Natural killer cell treated with Interleukin-12 subunit alpha and Interleukin-12 subunit beta and Interleukin-15 and Interleukin-18, amount 100 ng/mL, for 72 hours (primary cell): ENCODE data around the gene DNAH2. TPM values are rescaled to one million over a fixed set of nuclear protein-coding genes. Genes with fewer than 3 reads are reported as not detected.
"Not testable (repeated sequence)": the region's sequence is repeated elsewhere in the genome, so short reads cannot be mapped to it uniquely, and the experiment has no call there.

Experiments used
- ATAC-seq, 2 donors: fragments of 150-1000 bp; cut with Tn5 transposase in 1 of 2; sonication (Bioruptor Pico), chemical (Tn5 transposase) in 1 of 2; 2 replicates each; pipeline ENCODE4 v1.10.0; 2021
- DNase-seq: peaks from one replicate; pipeline ENCODE4 v3.0.0; 2022; ENCODE audit warnings: low spot score
- H3K27ac Mint-ChIP-seq, 2 donors: 1 replicate in 1 of 2; 2 replicates in 1 of 2; pipeline ENCODE4 v1.8.0; 2022; ENCODE audit warnings: mixed read lengths in 2 of 2, mild to moderate bottlenecking in 1 of 2, moderate library complexity in 1 of 2
- H3K27me3 Mint-ChIP-seq, 2 donors: 1 replicate in 1 of 2; 2 replicates in 1 of 2; pipeline ENCODE4 v1.8.0; 2022; ENCODE audit warnings: mixed read lengths in 2 of 2
- H3K36me3 Mint-ChIP-seq: one replicate; pipeline ENCODE4 v1.8.0; 2022; ENCODE audit warnings: mixed read lengths
- H3K4me1 Mint-ChIP-seq, 2 donors: 1 replicate in 1 of 2; 2 replicates in 1 of 2; pipeline ENCODE4 v1.8.0; 2022; ENCODE audit warnings: low read depth in 2 of 2, mixed read lengths in 2 of 2, mild to moderate bottlenecking in 1 of 2
- H3K4me3 Mint-ChIP-seq: one replicate; pipeline ENCODE4 v1.8.0; 2022; ENCODE audit warnings: mixed read lengths
- H3K9me3 Mint-ChIP-seq: 2 replicates; pipeline ENCODE4 v1.8.0; 2022; ENCODE audit warnings: mixed read lengths
- total RNA-seq, 2 donors: library from RNA; stranded (reverse); gene quantifications; one replicate each; pipeline ENCODE4 v1.2.3, GENCODE V29; 2022

The DNAH2 gene
- total RNA-seq, 2 donors from 2014 or later, result 0.10 TPM; not detected in 1

DNA sequence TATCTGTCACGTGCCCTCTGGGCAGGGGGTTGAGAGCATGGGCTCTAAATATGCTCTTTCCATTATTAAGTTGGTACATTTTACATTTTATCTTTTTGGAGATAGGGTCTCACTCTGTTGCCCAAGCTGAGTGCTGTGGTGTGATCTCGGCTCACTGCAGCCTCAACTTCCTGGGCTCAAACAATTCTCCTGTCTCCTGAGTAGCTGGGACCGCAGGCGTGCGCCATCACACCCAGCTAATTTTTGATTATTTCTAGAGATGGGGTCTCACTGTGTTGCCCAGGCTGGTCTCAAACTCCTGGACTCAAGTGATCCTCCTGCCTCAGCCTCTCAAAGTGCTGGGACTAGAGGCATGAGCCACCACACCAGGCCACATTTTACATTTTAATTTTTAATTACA, 72.6 kb downstream of the DNAH2 start:
- Mint-ChIP-seq H3K36me3 (no peaks in the 10 kb centered on the region), H3K4me3 (no peak overlapping the region), H3K27ac (no peak overlapping the region), H3K4me1 (no peaks in the 10 kb centered on the region), H3K27me3 (peaks cover 0 to 6% of the 10 kb centered on the region in 2 donors), H3K9me3 (no peaks in the 10 kb centered on the region)
- no peak for DNase-seq
- no peak for ATAC-seq

DNA sequence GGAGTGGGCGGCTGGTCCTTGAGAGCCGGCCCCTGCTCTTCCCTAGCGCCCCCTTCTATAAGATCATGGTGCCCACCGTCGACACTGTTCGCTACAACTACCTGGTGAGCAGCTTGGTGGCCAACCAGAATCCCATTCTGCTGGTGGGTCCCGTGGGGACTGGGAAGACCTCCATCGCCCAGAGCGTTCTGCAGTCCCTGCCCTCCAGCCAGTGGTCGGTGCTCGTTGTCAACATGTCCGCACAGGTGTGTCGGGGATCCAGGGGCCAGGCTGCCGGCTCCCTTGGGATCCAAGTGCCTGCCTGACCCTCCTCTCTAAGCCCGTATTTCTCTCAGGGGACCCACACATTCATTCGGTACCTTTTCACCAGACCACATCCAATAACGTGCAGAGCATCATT, 75.1 kb downstream of the DNAH2 start:
- H3K4me1 Mint-ChIP-seq, result no peaks in the 10 kb centered on the region
- H3K36me3 Mint-ChIP-seq, result no peaks in the 10 kb centered on the region
- no peaks in the 10 kb centered on the region for H3K9me3 Mint-ChIP-seq
- ATAC-seq (no peak), DNase-seq (no peak)
- no peaks in the 10 kb centered on the region for H3K27me3 Mint-ChIP-seq
- no peak overlapping the region for H3K4me3 Mint-ChIP-seq
- no peak overlapping the region for H3K27ac Mint-ChIP-seq

- DNase-seq (no peak), ATAC-seq (no peak)
- no peak overlapping the region for H3K27ac Mint-ChIP-seq
- no peaks in the 10 kb centered on the region for H3K4me1 Mint-ChIP-seq
- H3K9me3 Mint-ChIP-seq, result no peaks in the 10 kb centered on the region
- no peaks in the 10 kb centered on the region for H3K36me3 Mint-ChIP-seq
- H3K27me3 Mint-ChIP-seq, result no peaks in the 10 kb centered on the region
- H3K4me3 Mint-ChIP-seq, result no peak overlapping the region
Measured at GRCh38 chr17:7794075-7794663, 76.6 kb downstream of the DNAH2 start.

DNA sequence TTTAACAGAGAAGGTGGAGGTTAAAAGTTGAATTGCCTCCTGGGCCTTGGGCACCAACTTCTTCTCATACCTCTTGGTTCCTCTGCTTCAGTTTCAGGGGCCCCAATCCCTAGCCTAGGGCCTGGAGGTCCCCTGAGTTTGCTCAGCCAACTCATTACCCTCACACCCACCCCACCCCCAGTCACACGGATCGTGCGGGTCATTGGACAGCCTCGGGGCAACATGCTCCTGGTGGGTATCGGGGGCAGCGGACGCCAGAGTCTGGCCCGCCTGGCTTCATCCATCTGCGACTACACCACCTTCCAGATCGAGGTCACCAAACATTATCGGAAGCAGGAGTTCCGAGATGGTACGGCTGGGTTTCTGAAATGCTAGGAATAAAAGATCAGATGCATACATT, 80.4 kb downstream of the DNAH2 start:
- ATAC-seq (no peak), DNase-seq (no peak)
- no peak overlapping the region for H3K4me3 Mint-ChIP-seq
- no peak overlapping the region for H3K27ac Mint-ChIP-seq
- H3K4me1 Mint-ChIP-seq, result no peaks in the 10 kb centered on the region
- H3K9me3 Mint-ChIP-seq, result no peaks in the 10 kb centered on the region
- H3K27me3 Mint-ChIP-seq, result no peaks in the 10 kb centered on the region
- no peaks in the 10 kb centered on the region for H3K36me3 Mint-ChIP-seq

DNA sequence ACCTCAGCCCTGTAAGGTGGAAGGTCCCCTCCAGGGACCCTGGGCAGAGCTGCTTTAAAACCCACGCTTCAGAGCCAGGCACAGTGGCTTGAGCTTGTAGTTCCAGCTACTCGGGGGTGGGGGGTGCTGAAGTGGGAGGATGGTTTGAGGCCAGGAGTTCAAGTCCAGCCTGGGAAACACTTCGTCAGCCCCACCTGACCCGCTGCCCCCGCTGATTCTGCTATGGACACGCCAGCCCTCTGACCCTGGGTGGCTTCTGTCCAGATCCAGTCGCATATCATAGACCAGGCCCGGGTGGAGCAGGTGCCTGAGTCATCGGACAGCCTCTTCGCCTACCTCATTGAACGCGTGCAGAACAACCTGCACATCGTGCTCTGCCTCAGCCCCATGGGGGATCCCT, 81.3 kb downstream of the DNAH2 start:
- no peak for DNase-seq
- Mint-ChIP-seq H3K4me1 (peaks cover 0 to under 1% of the 10 kb centered on the region in 2 donors), H3K9me3 (no peaks in the 10 kb centered on the region), H3K27ac (no peak overlapping the region), H3K36me3 (no peaks in the 10 kb centered on the region), H3K4me3 (no peak overlapping the region), H3K27me3 (peaks cover 0 to 2% of the 10 kb centered on the region in 2 donors)
- peak in 1 of 2 donors; percentile 40 for ATAC-seq

- DNase-seq (no peak), ATAC-seq (no peak)
- Mint-ChIP-seq H3K4me1 (peaks cover 0 to 4% of the 10 kb centered on the region in 2 donors), H3K36me3 (no peaks in the 10 kb centered on the region), H3K9me3 (no peaks in the 10 kb centered on the region), H3K4me3 (no peak overlapping the region), H3K27me3 (peaks cover under 1 to 15% of the 10 kb centered on the region in 2 donors), H3K27ac (no peak overlapping the region)
Measured at GRCh38 chr17:7803981-7804380, 86.4 kb downstream of the DNAH2 start.

GRCh38 chr17:7806587-7806986, 89.0 kb downstream of the DNAH2 start:
- Mint-ChIP-seq H3K27ac (no peak overlapping the region), H3K4me3 (no peak overlapping the region)

GRCh38 chr17:7807206-7807605, 89.7 kb downstream of the DNAH2 start:
- ATAC-seq (peak in 1 of 2 donors; percentile 44), DNase-seq (no peak)
- no peak overlapping the region for H3K27ac Mint-ChIP-seq
- H3K9me3 Mint-ChIP-seq, result no peaks in the 10 kb centered on the region
- H3K27me3 Mint-ChIP-seq, result peaks cover 8 to 19% of the 10 kb centered on the region in 2 donors
- H3K36me3 Mint-ChIP-seq, result no peaks in the 10 kb centered on the region
- peaks cover 0 to 4% of the 10 kb centered on the region in 2 donors for H3K4me1 Mint-ChIP-seq
- H3K4me3 Mint-ChIP-seq, result no peak overlapping the region

More at GRCh38 chr17:7806587-7806986, 89.0 kb downstream of the DNAH2 start:
- no peaks in the 10 kb centered on the region for H3K36me3 Mint-ChIP-seq
- no peaks in the 10 kb centered on the region for H3K9me3 Mint-ChIP-seq
- DNase-seq (no peak), ATAC-seq (no peak)
- peaks cover 8 to 19% of the 10 kb centered on the region in 2 donors for H3K27me3 Mint-ChIP-seq
- peaks cover 0 to 4% of the 10 kb centered on the region in 2 donors for H3K4me1 Mint-ChIP-seq

DNA sequence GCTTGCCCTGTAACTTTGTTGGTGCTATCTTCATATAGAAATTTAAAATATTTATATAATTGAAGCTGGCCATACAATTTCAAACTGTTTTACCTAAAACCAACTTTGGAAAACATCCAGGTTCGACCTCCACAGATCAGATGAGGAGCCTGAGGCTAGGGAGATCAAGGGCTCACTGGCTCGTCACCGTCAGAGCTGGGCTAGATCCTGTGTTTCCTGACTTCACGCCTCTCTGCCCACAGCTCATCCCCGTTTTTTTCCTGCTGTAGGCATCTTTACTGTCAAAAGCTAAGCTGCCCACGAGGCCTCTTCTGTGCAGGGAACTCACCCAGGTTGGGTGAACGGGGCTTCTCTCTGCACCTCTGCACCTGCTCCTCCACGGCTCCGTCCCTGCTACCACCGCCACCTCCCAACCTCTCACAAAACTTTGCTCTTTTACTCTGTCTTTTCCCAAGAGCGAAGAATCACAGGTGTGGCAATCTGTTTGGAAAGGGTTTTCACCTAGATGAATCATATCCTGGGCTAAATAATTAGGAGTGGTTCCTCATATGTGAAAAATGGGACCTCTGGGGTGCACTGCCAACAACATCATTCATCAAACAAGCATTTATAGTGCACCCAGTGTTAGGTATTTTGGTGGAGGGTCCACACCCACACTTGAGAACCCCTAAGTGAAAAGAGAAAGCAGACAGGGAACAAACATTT, 91.7 kb downstream of the DNAH2 start:
- H3K27me3 Mint-ChIP-seq, result peaks cover 8 to 13% of the 10 kb centered on the region in 2 donors
- H3K36me3 Mint-ChIP-seq, result no peaks in the 10 kb centered on the region
- DNase-seq (no peak), ATAC-seq (no peak)
- no peaks in the 10 kb centered on the region for H3K9me3 Mint-ChIP-seq
- H3K4me3 Mint-ChIP-seq, result no peak overlapping the region
- H3K4me1 Mint-ChIP-seq, result no peaks in the 10 kb centered on the region
- H3K27ac Mint-ChIP-seq, result no peak overlapping the region

- ATAC-seq, H3K27ac Mint-ChIP-seq, DNase-seq, H3K36me3 Mint-ChIP-seq, H3K4me1 Mint-ChIP-seq, H3K4me3 Mint-ChIP-seq, H3K9me3 Mint-ChIP-seq: not testable (repeated sequence)
- peaks cover 8 to 13% of the 10 kb centered on the region in 2 donors for H3K27me3 Mint-ChIP-seq
Measured at GRCh38 chr17:7809791-7810343, 92.3 kb downstream of the DNAH2 start.

DNA sequence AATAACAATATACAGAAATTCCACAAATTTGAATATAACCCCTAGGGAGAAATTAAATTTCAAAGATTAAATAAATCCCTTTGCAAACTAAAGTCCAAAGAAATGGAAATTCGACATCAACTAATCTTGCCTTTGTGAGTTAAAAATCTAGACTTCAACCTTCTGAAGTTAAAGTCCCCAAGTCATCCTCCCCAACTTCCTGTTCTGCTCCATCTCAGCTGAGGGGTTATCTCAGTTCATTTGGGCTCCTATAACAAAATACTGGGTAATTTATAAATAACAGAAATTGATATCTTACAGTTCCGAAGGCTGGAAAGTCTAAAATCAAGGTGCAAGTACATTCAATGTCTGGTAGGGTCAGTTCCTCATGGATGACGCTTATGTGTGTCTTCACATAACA, 93.7 kb downstream of the DNAH2 start:
- no peak for DNase-seq
- ATAC-seq, result no peak
- Mint-ChIP-seq H3K4me3 (no peak overlapping the region), H3K36me3 (no peaks in the 10 kb centered on the region), H3K27me3 (peaks cover 8 to 9% of the 10 kb centered on the region in 2 donors), H3K9me3 (no peaks in the 10 kb centered on the region), H3K27ac (no peak overlapping the region), H3K4me1 (no peaks in the 10 kb centered on the region)

GRCh38 chr17:7814969-7815368, 97.4 kb downstream of the DNAH2 start:
- Mint-ChIP-seq H3K9me3 (no peaks in the 10 kb centered on the region), H3K4me1 (no peaks in the 10 kb centered on the region), H3K27me3 (no peaks in the 10 kb centered on the region), H3K27ac (no peak overlapping the region), H3K4me3 (no peak overlapping the region), H3K36me3 (no peaks in the 10 kb centered on the region)
- DNase-seq (no peak), ATAC-seq (no peak)

DNA sequence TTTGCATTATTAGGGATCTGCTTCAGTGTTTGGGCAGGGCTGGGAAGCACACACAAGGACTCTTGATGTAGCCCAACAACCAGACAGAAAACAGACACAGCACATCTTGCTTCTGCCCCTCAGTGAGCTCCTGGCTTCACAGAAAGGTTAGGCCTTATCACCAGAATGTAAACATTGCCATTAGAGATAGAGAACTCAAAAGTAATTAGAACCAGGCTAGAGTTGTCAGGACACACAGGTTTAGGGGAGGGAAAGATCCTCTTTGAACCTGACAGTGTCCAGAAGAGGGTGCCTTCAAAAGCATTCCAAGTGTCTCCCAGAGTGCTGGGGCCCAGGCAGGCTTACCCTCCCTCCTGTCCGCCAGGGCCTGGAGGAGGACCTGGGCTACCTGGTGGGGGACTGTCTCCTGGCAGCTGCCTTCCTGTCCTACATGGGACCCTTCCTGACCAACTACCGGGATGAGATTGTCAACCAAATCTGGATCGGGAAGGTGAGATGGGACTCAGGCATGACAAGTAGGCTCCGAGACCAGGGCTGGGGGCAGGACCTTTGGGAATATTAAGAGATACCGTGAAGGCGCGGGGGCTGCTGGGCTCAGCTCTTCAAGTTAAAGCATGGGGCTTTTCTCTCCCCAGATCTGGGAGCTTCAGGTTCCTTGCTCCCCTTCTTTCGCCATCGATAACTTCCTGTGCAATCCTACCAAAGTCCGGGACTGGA, 99.5 kb downstream of the DNAH2 start:
- Mint-ChIP-seq H3K36me3 (no peaks in the 10 kb centered on the region), H3K27me3 (no peaks in the 10 kb centered on the region), H3K27ac (peak overlapping the region in 1 of 2 donors; percentile 3), H3K4me3 (no peak overlapping the region), H3K9me3 (no peaks in the 10 kb centered on the region), H3K4me1 (no peaks in the 10 kb centered on the region)
- DNase-seq (no peak), ATAC-seq (peak in 1 of 2 donors; percentile 14)

DNA sequence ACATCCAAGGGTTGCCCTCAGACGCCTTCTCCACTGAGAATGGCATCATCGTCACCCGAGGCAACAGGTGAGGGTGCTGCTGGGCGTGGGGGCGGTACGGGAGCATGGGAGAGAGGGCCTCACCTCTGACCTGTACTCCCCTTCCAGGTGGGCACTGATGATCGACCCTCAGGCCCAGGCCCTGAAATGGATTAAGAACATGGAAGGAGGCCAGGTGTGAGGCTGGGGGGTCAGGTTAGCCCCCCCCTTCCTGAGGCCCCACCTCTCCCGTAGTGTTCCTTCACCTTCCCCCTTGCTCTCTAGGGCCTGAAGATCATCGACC, 100.1 kb downstream of the DNAH2 start:
- H3K27me3 Mint-ChIP-seq, result no peaks in the 10 kb centered on the region
- DNase-seq, result no peak
- H3K27ac Mint-ChIP-seq, result no peak overlapping the region
- no peaks in the 10 kb centered on the region for H3K4me1 Mint-ChIP-seq
- no peaks in the 10 kb centered on the region for H3K36me3 Mint-ChIP-seq
- H3K9me3 Mint-ChIP-seq, result no peaks in the 10 kb centered on the region
- no peak overlapping the region for H3K4me3 Mint-ChIP-seq
- no peak for ATAC-seq
